Neural cell (in vitro differentiated cells): ENCODE data around the gene SS18L1. TPM values are rescaled to one million over a fixed set of nuclear protein-coding genes. Genes with fewer than 3 reads are reported as not detected.

Experiments
- H2AFZ ChIP-seq: fragments of 200-600, 300-800 bp; sonication (generic), shearing (Covaris generic); 2 replicates; pipeline ENCODE4 v1.6.0; 2014; ENCODE audit warnings: low read depth, mild to moderate bottlenecking, antibody characterized with exemption, low read length, moderate library complexity
- H3F3A ChIP-seq: fragments of 200-600 bp; shearing (Covaris generic); 2 replicates; pipeline ENCODE4 v1.6.1; 2016; ENCODE audit warnings: mild to moderate bottlenecking, moderate library complexity, mixed read lengths, antibody characterized with exemption, low read length; ENCODE audit not compliant: insufficient read depth, poor library complexity, severe bottlenecking
- H3K27ac ChIP-seq: fragments of 200-600, 300-800 bp; sonication (generic), shearing (Covaris generic); 2 replicates; pipeline ENCODE4 v1.5.1; 2014; ENCODE audit warnings: mild to moderate bottlenecking, low read length, moderate library complexity
- H3K27me3 ChIP-seq: fragments of 300-800, 200-600 bp; sonication (generic), shearing (Covaris generic); 2 replicates; pipeline ENCODE4 v1.6.0; 2014; ENCODE audit warnings: mild to moderate bottlenecking, low read depth, low read length, moderate library complexity; ENCODE audit not compliant: insufficient read depth
- H3K36me3 ChIP-seq: fragments of 300-800, 200-600 bp; sonication (generic), shearing (Covaris generic); 2 replicates; pipeline ENCODE4 v1.5.1; 2014; ENCODE audit warnings: mild to moderate bottlenecking, antibody characterized with exemption, low read length, moderate library complexity; ENCODE audit not compliant: insufficient read depth
- H3K4me2 ChIP-seq: fragments of 300-800, 200-600 bp; sonication (generic), shearing (Covaris generic); 2 replicates; pipeline ENCODE4 v1.6.0; 2014; ENCODE audit warnings: mild to moderate bottlenecking, low read length
- H3K4me3 ChIP-seq: fragments of 300-800, 200-600 bp; sonication (generic), shearing (Covaris generic); 2 replicates; pipeline ENCODE4 v1.5.1; 2014; ENCODE audit warnings: mild to moderate bottlenecking, low read length, moderate library complexity
- H3K79me2 ChIP-seq: fragments of 200-600 bp; shearing (Covaris generic); replicated peaks from 2 replicates; pipeline ENCODE4 v1.6.0; 2014; ENCODE audit warnings: mild to moderate bottlenecking, low read length, moderate library complexity; ENCODE audit not compliant: insufficient read depth
- H3K9ac ChIP-seq: fragments of 300-800, 200-600 bp; sonication (generic), shearing (Covaris generic); 2 replicates; pipeline ENCODE4 v1.6.1; 2016; ENCODE audit warnings: mild to moderate bottlenecking, low read length, mixed read lengths
- H3K9me2 ChIP-seq: fragments of 200-600 bp; shearing (Covaris generic); 2 replicates; pipeline ENCODE4 v1.6.1; 2016; ENCODE audit warnings: mild to moderate bottlenecking, low read length, mixed read lengths; ENCODE audit not compliant: insufficient read depth
- H3K9me3 ChIP-seq: fragments of 200-600, 300-800 bp; sonication (generic), shearing (Covaris generic); 2 replicates; pipeline ENCODE4 v1.6.1; 2016; ENCODE audit warnings: mild to moderate bottlenecking, mixed run types, low read length, moderate library complexity, mixed read lengths
- H4K20me1 ChIP-seq: fragments of 200-600 bp; shearing (Covaris generic); 2 replicates; pipeline ENCODE4 v1.6.1; 2016; ENCODE audit warnings: mild to moderate bottlenecking, mixed run types; ENCODE audit not compliant: insufficient read depth
- CTCF ChIP-seq: fragments of 450-650 bp; IDR thresholded peaks from 2 replicates; pipeline ENCODE4 v1.5.1; 2014; ENCODE audit warnings: antibody characterized with exemption, mild to moderate bottlenecking, moderate library complexity; ENCODE audit not compliant: poor library complexity, severe bottlenecking
- EP300 ChIP-seq: fragments of 450-650 bp; conservative IDR thresholded peaks from 2 replicates; pipeline ENCODE4 v1.6.1; 2014; ENCODE audit warnings: antibody characterized with exemption, mild to moderate bottlenecking, moderate library complexity; ENCODE audit not compliant: poor library complexity, severe bottlenecking
- EZH2 ChIP-seq: fragments of 200-600, 300-800 bp; shearing (Covaris generic), sonication (generic); IDR thresholded peaks from 2 replicates; pipeline ENCODE4 v1.6.1; 2014; ENCODE audit warnings: antibody characterized with exemption, low read length, borderline replicate concordance, mild to moderate bottlenecking; ENCODE audit not compliant: insufficient read depth, poor library complexity, severe bottlenecking
- MXI1 ChIP-seq: fragments of 450-650 bp; conservative IDR thresholded peaks from 2 replicates; pipeline ENCODE4 v1.6.1; 2014; ENCODE audit warnings: antibody characterized with exemption, mild to moderate bottlenecking; ENCODE audit not compliant: poor library complexity, severe bottlenecking
- POLR2AphosphoS5 ChIP-seq: IDR thresholded peaks from 2 replicates; pipeline ENCODE4 v1.6.1; 2012
- RAD21 ChIP-seq: fragments of 450-650 bp; conservative IDR thresholded peaks from 2 replicates; pipeline ENCODE4 v1.6.1; 2014; ENCODE audit warnings: antibody characterized with exemption, mild to moderate bottlenecking, moderate library complexity
- REST ChIP-seq: IDR thresholded peaks from 2 replicates; pipeline ENCODE4 v1.6.1; 2012; ENCODE audit warnings: borderline replicate concordance
- SMC3 ChIP-seq: fragments of 450-650 bp; conservative IDR thresholded peaks from 2 replicates; pipeline ENCODE4 v1.6.1; 2014; ENCODE audit warnings: antibody characterized with exemption, mild to moderate bottlenecking, moderate library complexity; ENCODE audit not compliant: poor library complexity
- TAF1 ChIP-seq: IDR thresholded peaks from 2 replicates; pipeline ENCODE4 v1.6.1; 2012; ENCODE audit warnings: low read depth
- polyA plus RNA-seq: library from polyadenylated mRNA; depleted of rRNA; stranded (reverse); fragments of >200 nt; gene quantifications from 2 replicates; pipeline ENCODE4 v1.2.3, GENCODE V29; 2014

SS18L1 gene
- polyA plus RNA-seq, 1 donor from 2014 or later = 117 TPM

GRCh38 chr20:62164879-62165761 lies 21.6 kb downstream of the SS18L1 start:
- Histone ChIP-seq H3K9ac (no peak overlapping the region), H3K79me2 (no peaks in the 10 kb centered on the region), H3K4me3 (no peak overlapping the region), H3F3A (no peaks in the 10 kb centered on the region), H3K9me3 (no peaks in the 10 kb centered on the region), H3K9me2 (no peaks in the 10 kb centered on the region), H3K27ac (no peak overlapping the region), H3K27me3 (no peaks in the 10 kb centered on the region), H4K20me1 (no peaks in the 10 kb centered on the region), H3K36me3 (no peaks in the 10 kb centered on the region), H2AFZ (no peak overlapping the region), H3K4me2 (no peak overlapping the region)
- no peak for TF ChIP-seq EZH2
- no peak for TF ChIP-seq MXI1
- no peak for TF ChIP-seq EP300
- TF ChIP-seq SMC3 = no peak
- TF ChIP-seq RAD21 = no peak
- TF ChIP-seq TAF1 = no peak

GRCh38 chr20:62165762-62166399 lies 22.3 kb downstream of the SS18L1 start:
- Histone ChIP-seq H3K9ac (no peak overlapping the region), H3F3A (no peaks in the 10 kb centered on the region), H3K9me2 (no peaks in the 10 kb centered on the region), H3K4me2 (no peak overlapping the region), H3K4me3 (no peak overlapping the region), H3K27ac (no peak overlapping the region), H4K20me1 (no peaks in the 10 kb centered on the region), H3K36me3 (no peaks in the 10 kb centered on the region), H2AFZ (no peak overlapping the region), H3K27me3 (no peaks in the 10 kb centered on the region), H3K9me3 (no peaks in the 10 kb centered on the region), H3K79me2 (no peaks in the 10 kb centered on the region)
- TF ChIP-seq TAF1 (no peak), POLR2AphosphoS5 (no peak), EP300 (no peak), REST (no peak), RAD21 (no peak), CTCF (no peak), SMC3 (no peak), EZH2 (no peak), MXI1 (no peak)
